Suprapubic skin (tissue), 4 donors: ENCODE measurements around the gene ENGASE. TPM values are rescaled to one million over a fixed set of nuclear protein-coding genes. Genes with fewer than 3 reads are reported as not detected.

ENCODE experiments used
- DNase-seq, 2 donors: peaks; one replicate each; pipeline ENCODE4 v3.0.0-alpha.2; 2019; ENCODE audit warnings: low spot score in 2 of 2
- H3K27ac ChIP-seq: fragments of 200-600 bp; sonication (generic); one replicate; pipeline ENCODE4 v1.5.1; 2019
- H3K27me3 ChIP-seq: fragments of 200-600 bp; sonication (generic); one replicate; pipeline ENCODE4 v1.5.1; 2019
- H3K36me3 ChIP-seq: fragments of 200-600 bp; sonication (generic); one replicate; pipeline ENCODE4 v1.5.1; 2019
- H3K4me1 ChIP-seq: fragments of 200-600 bp; sonication (generic); one replicate; pipeline ENCODE4 v1.5.1; 2019
- H3K4me3 ChIP-seq: fragments of 200-600 bp; sonication (generic); one replicate; pipeline ENCODE4 v1.5.1; 2019; ENCODE audit warnings: mild to moderate bottlenecking
- H3K9me3 ChIP-seq: fragments of 200-600 bp; sonication (generic); one replicate; pipeline ENCODE4 v1.5.1; 2019
- CTCF ChIP-seq, 2 donors: fragments of 200-600 bp in 1 of 2; fragments of 450-650 bp in 1 of 2; sonication (generic) in 1 of 2; IDR thresholded peaks; one replicate each; pipeline ENCODE4 v1.5.1; 2016 to 2019; ENCODE audit warnings: antibody characterized with exemption in 2 of 2, mild to moderate bottlenecking in 1 of 2, moderate library complexity in 1 of 2
- EP300 ChIP-seq: sonication (generic); formaldehyde crosslinking; IDR thresholded peaks from one replicate; pipeline ENCODE4 v1.6.1; 2017; ENCODE audit warnings: antibody characterized with exemption
- POLR2A ChIP-seq, 2 donors: fragments of 450-650 bp; IDR thresholded peaks; one replicate each; pipeline ENCODE4 v1.6.1; 2017; ENCODE audit warnings: antibody characterized with exemption in 2 of 2, mild to moderate bottlenecking in 2 of 2, moderate library complexity in 2 of 2
- POLR2AphosphoS5 ChIP-seq, 3 donors: sonication (generic); formaldehyde crosslinking; IDR thresholded peaks; one replicate each; pipeline ENCODE4 v1.6.1; 2017; ENCODE audit warnings: antibody characterized with exemption in 3 of 3
- whole genome bisulfite sequencing: methylation state at CpG from one replicate; pipeline ENCODE4 v1.1.5; 2018; 5-methylcytosine and 5-hydroxymethylcytosine counted together
- total RNA-seq, 4 donors: library from RNA; depleted of rRNA; stranded (reverse); fragments of >200 nt; gene quantifications; one replicate each; pipeline ENCODE4 v1.1.0, GENCODE V29; 2016

The ENGASE gene
- total RNA-seq, 4 donors from 2014 or later = 20.6 to 87.6 (median 38.4) TPM

- Histone ChIP-seq H3K27me3 (no peaks in the 10 kb centered on the region), H3K27ac (no peak overlapping the region), H3K4me1 (peaks cover 31% of the 10 kb centered on the region), H3K36me3 (no peaks in the 10 kb centered on the region), H3K4me3 (no peak overlapping the region), H3K9me3 (no peaks in the 10 kb centered on the region)
- peak; percentile 85 to 97 for TF ChIP-seq CTCF (IDR thresholded peaks at IDR 0.05)
- no peak for TF ChIP-seq EP300
- TF ChIP-seq POLR2AphosphoS5 (IDR thresholded peaks at IDR 0.05) = no peak
- peak in 1 of 2 donors; percentile 82 for DNase-seq
- WGBS = 24% methylated on average over 2 of the region's 11 CpGs
These were observed 28.8 kb upstream of the ENGASE start for GRCh38 chr17:79045842-79046196.

- peak overlapping the region; percentile 39 for H3K27ac ChIP-seq
- no peaks in the 10 kb centered on the region for H3K36me3 ChIP-seq
- H3K4me3 ChIP-seq = no peak overlapping the region
- no peaks in the 10 kb centered on the region for H3K9me3 ChIP-seq
- no peak for DNase-seq
- H3K4me1 ChIP-seq = peaks cover 31% of the 10 kb centered on the region
- no peak for TF ChIP-seq POLR2A (IDR thresholded peaks at IDR 0.05)
- TF ChIP-seq POLR2AphosphoS5 (IDR thresholded peaks at IDR 0.05) = no peak
- TF ChIP-seq CTCF (IDR thresholded peaks at IDR 0.05) = no peak
- TF ChIP-seq EP300 = no peak
- 43% methylated on average over 25 of the region's 25 CpGs for WGBS
- no peaks in the 10 kb centered on the region for H3K27me3 ChIP-seq
These were observed 28.3 kb upstream of the ENGASE start for GRCh38 chr17:79046197-79046915.

- Histone ChIP-seq H3K4me1 (peaks cover 30% of the 10 kb centered on the region), H3K27me3 (no peaks in the 10 kb centered on the region), H3K36me3 (no peaks in the 10 kb centered on the region), H3K9me3 (no peaks in the 10 kb centered on the region), H3K4me3 (no peak overlapping the region), H3K27ac (no peak overlapping the region)
- 87% methylated on average over 13 of the region's 15 CpGs for WGBS
- TF ChIP-seq CTCF (IDR thresholded peaks at IDR 0.05) (no peak), POLR2AphosphoS5 (IDR thresholded peaks at IDR 0.05) (no peak), EP300 (no peak), POLR2A (IDR thresholded peaks at IDR 0.05) (no peak)
- no peak for DNase-seq
These were observed 27.7 kb upstream of the ENGASE start for GRCh38 chr17:79046916-79047280.

- no peaks in the 10 kb centered on the region for H3K36me3 ChIP-seq
- DNase-seq = no peak
- no peaks in the 10 kb centered on the region for H3K9me3 ChIP-seq
- WGBS = 78% methylated on average over 30 of the region's 30 CpGs
- no peak overlapping the region for H3K4me3 ChIP-seq
- H3K27ac ChIP-seq = peak overlapping the region; percentile 49
- H3K4me1 ChIP-seq = peaks cover 25% of the 10 kb centered on the region
- H3K27me3 ChIP-seq = no peaks in the 10 kb centered on the region
- TF ChIP-seq CTCF (IDR thresholded peaks at IDR 0.05) = no peak
- no peak for TF ChIP-seq POLR2AphosphoS5 (IDR thresholded peaks at IDR 0.05)
- no peak for TF ChIP-seq POLR2A (IDR thresholded peaks at IDR 0.05)
- TF ChIP-seq EP300 = no peak
These were observed 27.2 kb upstream of the ENGASE start for GRCh38 chr17:79047291-79047920.

GRCh38 chr17:79047923-79048825, 26.4 kb upstream of the ENGASE start:
- Histone ChIP-seq H3K36me3 (no peaks in the 10 kb centered on the region), H3K27me3 (no peaks in the 10 kb centered on the region), H3K4me3 (no peak overlapping the region), H3K4me1 (peaks cover 23% of the 10 kb centered on the region), H3K9me3 (no peaks in the 10 kb centered on the region), H3K27ac (peak overlapping the region; percentile 49)
- 85% methylated on average over 24 of the region's 41 CpGs for WGBS
- no peak for DNase-seq
- TF ChIP-seq CTCF (IDR thresholded peaks at IDR 0.05) = no peak
- TF ChIP-seq POLR2AphosphoS5 (IDR thresholded peaks at IDR 0.05) = no peak
- TF ChIP-seq POLR2A (IDR thresholded peaks at IDR 0.05) = no peak
- no peak for TF ChIP-seq EP300
